ENCODE results near the gene TRERF1. TPM values are rescaled to one million over a fixed set of nuclear protein-coding genes. Genes with fewer than 3 reads are reported as not detected.

Gene TRERF1
- total RNA-seq, 1 donor from 2014 or later: 12.4 TPM

GRCh38 chr6:42349753-42350511 lies 101.8 kb downstream of the TRERF1 start:
- Mint-ChIP-seq H3K4me3 (no peak overlapping the region), H3K27ac (ENCODE audit: unreplicated experiment) (no peak overlapping the region), H3K36me3 (ENCODE audit: low read depth) (no peaks in the 10 kb centered on the region), H3K9me3 (no peaks in the 10 kb centered on the region), H3K27me3 (ENCODE audit: low read depth) (no peaks in the 10 kb centered on the region), H3K4me1 (no peaks in the 10 kb centered on the region)
- TF ChIP-seq CTCF (conservative IDR thresholded peaks at IDR 0.05): no peak
- DNase-seq (ENCODE audit: low read depth, low spot score): no peak

- DNase-seq (ENCODE audit: low read depth, low spot score): no peak
- H3K9me3 Mint-ChIP-seq: no peaks in the 10 kb centered on the region
These were observed 104.3 kb downstream of the TRERF1 start for GRCh38 chr6:42347456-42347855.

GRCh38 chr6:42345696-42346416 lies 105.9 kb downstream of the TRERF1 start:
- H3K27ac Mint-ChIP-seq (ENCODE audit: unreplicated experiment): no peak overlapping the region
- no peaks in the 10 kb centered on the region for H3K9me3 Mint-ChIP-seq
- no peak for DNase-seq (ENCODE audit: low read depth, low spot score)
- no peaks in the 10 kb centered on the region for H3K27me3 Mint-ChIP-seq (ENCODE audit: low read depth)
- H3K4me3 Mint-ChIP-seq: no peak overlapping the region
- TF ChIP-seq CTCF (conservative IDR thresholded peaks at IDR 0.05): no peak
- no peaks in the 10 kb centered on the region for H3K4me1 Mint-ChIP-seq
- no peaks in the 10 kb centered on the region for H3K36me3 Mint-ChIP-seq (ENCODE audit: low read depth)

More at GRCh38 chr6:42347456-42347855, 104.3 kb downstream of the TRERF1 start:
- Mint-ChIP-seq H3K36me3 (ENCODE audit: low read depth) (no peaks in the 10 kb centered on the region), H3K4me3 (no peak overlapping the region), H3K4me1 (no peaks in the 10 kb centered on the region), H3K27me3 (ENCODE audit: low read depth) (no peaks in the 10 kb centered on the region), H3K27ac (ENCODE audit: unreplicated experiment) (no peak overlapping the region)
- TF ChIP-seq CTCF (conservative IDR thresholded peaks at IDR 0.05): no peak

GRCh38 chr6:42344756-42345155 lies 107.0 kb downstream of the TRERF1 start:
- H3K36me3 Mint-ChIP-seq (ENCODE audit: low read depth): no peaks in the 10 kb centered on the region
- H3K27me3 Mint-ChIP-seq (ENCODE audit: low read depth): no peaks in the 10 kb centered on the region
- no peaks in the 10 kb centered on the region for H3K9me3 Mint-ChIP-seq
- no peak for DNase-seq (ENCODE audit: low read depth, low spot score)
- no peak overlapping the region for H3K27ac Mint-ChIP-seq (ENCODE audit: unreplicated experiment)
- no peaks in the 10 kb centered on the region for H3K4me1 Mint-ChIP-seq
- H3K4me3 Mint-ChIP-seq: no peak overlapping the region
- TF ChIP-seq CTCF (conservative IDR thresholded peaks at IDR 0.05): no peak

- DNase-seq (ENCODE audit: low read depth, low spot score): no peak
- no peak overlapping the region for H3K4me3 Mint-ChIP-seq
- no peaks in the 10 kb centered on the region for H3K4me1 Mint-ChIP-seq
- H3K36me3 Mint-ChIP-seq (ENCODE audit: low read depth): no peaks in the 10 kb centered on the region
- no peak overlapping the region for H3K27ac Mint-ChIP-seq (ENCODE audit: unreplicated experiment)
- TF ChIP-seq CTCF (conservative IDR thresholded peaks at IDR 0.05): no peak
- H3K27me3 Mint-ChIP-seq (ENCODE audit: low read depth): no peaks in the 10 kb centered on the region
- H3K9me3 Mint-ChIP-seq: no peaks in the 10 kb centered on the region
These were observed 109.8 kb downstream of the TRERF1 start for GRCh38 chr6:42341771-42342553.
